Measurements from ENCODE around the gene PRSS33.

Gene PRSS33

DNA sequence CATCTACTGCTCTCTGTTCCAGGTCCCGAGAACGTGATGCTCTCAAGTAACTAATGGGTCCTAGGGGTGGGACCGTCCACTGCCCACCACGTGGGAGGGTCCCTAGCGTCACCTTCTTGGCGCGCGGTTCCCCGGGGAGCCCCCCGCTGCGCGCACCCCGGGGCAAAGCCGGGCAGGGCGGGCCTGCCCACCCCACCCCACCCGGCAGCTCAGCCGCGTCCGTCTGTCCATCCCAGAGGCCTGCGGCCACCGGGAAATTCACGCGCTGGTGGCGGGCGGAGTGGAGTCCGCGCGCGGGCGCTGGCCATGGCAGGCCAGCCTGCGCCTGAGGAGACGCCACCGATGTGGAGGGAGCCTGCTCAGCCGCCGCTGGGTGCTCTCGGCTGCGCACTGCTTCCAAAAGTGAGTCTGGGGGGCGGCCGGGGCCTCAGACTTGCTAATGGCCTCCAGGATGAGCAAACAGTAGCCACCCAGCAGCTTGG is 11.4 kb upstream of the PRSS33 start:
- no peak for DNase-seq

DNA sequence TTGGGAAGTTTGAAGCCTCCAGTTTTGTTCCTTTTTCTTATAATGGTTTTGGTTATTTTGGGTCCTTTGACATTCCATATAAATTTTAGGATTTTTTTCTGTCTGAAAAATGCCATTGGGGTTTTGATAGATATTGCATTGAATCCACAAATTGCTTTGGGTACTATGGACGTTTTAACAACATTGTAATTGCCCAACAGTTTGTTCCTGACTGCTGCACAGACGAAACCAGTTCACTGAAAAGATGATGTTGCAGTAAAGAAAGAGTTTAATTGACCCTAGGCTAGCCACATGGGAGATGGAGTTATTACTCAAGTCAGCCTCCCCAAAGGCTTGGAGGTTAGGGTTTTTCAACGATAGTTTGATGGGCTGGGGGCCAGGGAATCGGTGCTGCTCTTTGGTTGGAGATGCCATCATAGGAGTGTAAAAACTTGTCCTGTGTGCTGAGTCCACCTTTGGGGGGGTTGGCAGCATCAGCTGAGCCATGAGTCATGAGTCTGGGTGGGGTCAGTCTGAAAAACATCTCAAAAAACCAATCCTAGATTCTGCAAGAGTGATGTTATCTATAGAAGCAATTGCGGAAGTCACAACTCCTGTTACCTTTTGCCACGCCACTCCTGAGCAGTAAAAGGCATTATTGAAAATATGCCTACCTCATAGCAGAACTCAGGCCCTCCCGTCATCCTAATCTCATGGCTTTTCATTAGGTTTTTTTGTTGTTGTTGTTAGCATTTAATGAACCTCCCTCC is 8.2 kb upstream of the PRSS33 start:
- DNase-seq, result no peak

DNA sequence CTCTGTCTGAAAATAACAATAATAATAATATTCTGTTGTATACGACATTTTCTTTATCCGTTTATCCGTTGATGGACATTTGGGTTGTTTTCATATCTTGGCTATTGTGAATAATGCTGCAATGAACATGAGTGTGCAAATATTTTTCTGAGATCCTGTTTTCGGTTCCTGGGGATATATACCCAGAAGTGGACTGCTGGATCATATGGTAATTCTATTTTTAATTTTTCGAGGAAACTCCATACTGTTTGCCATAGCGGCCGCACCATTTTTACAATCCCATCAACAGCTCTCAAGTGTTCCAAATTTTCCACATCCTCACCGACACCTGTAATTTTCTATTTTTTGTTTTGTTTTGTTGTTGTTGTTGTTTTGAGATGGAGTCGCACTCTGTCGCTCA is 5.6 kb upstream of the PRSS33 start:
- DNase-seq, result no peak

DNA sequence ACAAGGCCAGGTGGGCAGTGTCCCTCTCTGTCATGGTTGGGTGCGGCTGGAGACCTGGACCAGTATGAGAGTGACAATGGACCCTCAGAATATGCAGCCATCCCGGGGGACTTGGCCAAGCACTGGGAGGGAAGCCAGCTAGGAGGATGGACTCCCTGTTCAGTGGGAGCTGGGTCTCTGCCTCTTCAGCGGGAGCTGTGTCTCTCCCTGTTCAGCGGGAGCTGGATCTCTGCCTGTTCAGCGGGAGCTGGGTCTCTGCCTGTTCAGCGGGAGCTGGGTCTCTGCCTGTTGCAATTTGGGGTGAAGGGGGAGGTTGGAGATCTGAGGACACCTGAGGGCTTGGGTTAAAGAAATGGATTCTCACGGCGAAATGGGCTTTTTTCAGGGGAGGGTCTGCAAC is 3.8 kb upstream of the PRSS33 start:
- DNase-seq, result no peak

DNA sequence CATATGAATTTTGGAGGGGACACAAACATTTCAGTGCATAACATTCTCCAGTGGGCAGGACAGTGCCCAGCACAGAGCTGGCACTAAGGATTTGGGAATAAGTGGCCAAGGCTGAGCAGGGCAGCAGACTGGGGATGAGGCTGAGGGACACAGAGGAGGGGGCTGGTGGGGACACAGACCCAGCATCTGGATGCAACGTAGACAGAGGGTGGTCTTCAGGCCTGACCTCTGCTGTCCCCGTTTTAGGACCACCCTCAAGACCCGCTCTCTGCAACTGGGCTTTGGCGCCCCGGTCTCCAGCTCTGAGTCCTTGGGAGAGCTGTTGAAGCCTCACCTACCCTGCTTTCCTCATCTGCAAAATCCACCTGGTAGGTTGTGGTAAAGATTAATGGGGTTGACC is 3.3 kb upstream of the PRSS33 start:
- DNase-seq, result no peak

DNA sequence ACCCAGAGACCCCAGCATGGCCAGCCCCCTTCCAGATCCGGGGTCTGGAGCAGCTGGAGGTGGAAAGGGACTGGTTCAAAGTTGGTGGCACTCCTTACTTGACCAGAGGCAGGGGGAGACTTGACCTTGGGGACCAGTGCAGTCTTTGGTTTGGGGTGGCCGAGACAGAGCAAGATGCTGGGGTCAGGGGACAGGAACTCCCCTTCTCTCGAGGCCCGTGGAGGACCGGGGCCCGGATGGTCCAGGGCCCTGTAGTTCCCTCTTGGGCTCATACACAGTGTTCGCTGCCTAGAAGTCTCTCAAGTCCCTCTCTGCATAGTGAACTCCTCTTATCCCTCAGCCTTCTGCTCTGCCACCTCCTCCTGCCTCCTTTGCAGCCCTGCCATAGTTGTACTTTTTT is 601 bp upstream of the PRSS33 start:
- no peak for DNase-seq

DNA sequence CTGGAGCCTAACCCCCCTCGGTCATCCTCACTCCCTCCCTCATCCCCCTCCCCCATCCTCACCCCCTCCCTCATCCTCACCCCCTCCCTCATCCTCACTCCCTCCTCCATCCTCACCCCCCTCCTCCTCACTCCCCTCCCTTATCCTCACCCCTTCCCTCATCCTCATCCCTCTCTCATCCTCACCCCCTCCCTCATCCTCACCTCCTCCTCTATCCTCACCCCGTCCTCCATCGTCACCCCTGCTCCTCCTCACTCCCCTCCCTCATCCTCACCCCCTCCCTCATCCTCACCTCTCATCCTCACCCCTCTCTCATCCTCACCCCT is 571 bp downstream of the PRSS33 start:
- no peak for DNase-seq

DNA sequence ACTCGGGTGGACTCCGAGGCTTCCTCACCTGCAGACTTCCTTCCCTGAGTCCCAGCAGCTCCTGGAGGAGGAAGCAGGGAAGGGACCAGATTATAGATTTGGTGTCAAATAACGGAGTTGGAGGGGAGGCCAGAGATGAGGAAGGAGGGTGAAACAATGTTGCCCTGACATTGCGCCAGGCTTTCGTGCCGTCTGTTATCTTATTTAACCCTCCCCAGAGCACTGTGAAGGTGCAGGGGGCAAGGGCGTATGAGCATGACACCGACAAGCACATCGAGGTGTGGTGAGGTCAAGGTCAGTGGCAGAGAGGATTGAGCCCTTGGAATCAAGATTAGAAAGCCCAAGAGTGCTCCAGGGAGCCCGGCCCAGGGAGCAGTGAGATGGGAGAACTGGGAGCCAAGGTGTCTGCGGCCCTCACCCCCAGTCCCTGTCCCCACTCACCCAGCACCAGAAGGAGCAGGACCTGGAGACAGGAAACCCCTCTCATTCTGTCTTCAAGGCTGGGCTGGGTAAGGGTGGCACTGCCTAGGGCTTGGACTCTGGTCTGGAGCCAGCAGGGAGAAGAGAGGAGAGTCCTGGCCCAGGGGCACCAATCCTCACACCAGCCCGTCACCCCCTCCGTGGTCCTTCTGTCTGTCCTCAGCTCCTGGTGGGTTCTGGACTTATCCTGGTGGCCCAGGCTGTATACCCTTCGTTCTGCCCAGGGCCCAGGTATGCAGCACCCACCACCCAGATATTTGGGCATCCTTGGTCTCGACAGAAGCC is 1.1 kb downstream of the PRSS33 start:
- no peak for DNase-seq

DNA sequence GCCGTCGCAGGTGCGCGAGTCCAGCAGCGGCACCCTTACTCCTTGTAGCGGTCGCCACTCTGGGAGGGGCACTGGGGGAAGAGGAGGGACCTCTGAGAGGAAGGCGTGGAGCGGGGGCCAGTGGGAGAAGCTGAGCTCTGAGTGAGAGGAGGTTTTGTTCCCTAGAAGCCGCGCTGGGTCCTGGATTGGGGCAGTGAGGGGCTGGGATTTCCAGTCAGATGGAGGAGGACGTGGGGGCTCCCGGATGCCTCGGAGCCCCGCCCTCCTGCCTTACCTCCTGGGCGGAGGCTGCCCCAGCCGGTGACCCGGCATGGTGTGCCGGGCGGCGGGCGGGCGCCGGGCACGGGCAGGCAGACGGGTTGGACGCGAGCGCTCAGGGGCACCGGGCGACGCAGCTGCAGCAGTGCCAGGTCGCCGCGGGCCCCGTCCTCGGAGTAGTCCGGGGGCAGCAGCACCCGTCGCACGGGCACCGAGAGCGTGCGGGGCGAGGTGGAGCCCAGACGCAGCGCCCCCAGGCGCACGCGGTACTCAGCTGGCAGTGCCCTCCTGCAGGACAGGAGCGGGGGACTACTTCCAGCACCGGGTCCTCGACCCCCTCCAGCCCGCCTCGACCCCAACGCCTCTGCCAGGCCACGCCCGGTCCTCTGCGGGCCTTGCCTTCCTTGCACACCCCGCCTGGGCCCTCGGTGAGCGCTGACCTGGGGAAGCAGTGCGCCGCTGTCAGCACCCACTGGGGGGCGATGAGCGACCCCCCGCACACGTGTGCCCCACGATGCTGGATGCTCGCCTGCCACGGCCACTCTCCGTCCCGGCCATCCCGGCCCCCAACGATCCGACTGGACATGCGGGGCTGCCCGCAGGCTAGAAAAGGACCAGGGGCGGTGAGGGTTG is 2.0 kb downstream of the PRSS33 start:
- DNase-seq, result peak; percentile 38

DNA sequence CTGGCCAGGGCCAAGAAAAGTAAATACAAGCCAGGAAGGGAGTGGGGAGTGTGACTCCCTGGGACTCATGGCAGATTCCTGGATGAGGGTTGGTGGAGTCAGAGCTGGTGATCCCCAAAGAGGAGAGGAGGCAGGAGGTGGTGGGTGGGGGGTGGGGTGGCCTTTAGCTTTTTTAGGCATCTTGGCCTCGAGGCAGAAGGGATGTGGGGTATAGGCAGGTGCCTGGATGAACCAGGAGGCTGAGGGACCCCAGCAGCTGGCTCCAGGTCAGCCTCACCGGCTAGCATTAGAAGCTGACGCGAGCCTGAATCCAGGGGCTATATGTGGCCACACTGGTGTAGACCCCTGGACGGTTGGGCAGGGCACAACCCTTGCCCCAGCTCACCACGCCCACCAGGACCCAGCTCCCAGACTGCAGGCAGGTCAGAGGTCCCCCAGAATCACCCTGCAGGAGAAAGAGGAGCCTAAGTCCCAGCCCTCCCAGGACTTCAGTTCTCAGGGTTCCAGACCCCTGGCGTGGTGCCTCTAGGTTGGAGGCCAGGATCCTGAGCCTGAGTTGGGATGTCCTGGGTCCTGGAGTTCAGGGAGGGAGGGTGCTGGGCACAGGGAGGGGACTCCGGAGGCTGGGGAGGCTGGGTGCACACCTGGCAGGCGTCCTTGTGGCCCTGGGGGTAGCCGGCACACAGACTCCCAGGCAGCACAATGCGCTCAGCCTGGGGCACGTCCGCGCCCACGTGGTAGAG is 2.8 kb downstream of the PRSS33 start:
- DNase-seq, result no peak

DNA sequence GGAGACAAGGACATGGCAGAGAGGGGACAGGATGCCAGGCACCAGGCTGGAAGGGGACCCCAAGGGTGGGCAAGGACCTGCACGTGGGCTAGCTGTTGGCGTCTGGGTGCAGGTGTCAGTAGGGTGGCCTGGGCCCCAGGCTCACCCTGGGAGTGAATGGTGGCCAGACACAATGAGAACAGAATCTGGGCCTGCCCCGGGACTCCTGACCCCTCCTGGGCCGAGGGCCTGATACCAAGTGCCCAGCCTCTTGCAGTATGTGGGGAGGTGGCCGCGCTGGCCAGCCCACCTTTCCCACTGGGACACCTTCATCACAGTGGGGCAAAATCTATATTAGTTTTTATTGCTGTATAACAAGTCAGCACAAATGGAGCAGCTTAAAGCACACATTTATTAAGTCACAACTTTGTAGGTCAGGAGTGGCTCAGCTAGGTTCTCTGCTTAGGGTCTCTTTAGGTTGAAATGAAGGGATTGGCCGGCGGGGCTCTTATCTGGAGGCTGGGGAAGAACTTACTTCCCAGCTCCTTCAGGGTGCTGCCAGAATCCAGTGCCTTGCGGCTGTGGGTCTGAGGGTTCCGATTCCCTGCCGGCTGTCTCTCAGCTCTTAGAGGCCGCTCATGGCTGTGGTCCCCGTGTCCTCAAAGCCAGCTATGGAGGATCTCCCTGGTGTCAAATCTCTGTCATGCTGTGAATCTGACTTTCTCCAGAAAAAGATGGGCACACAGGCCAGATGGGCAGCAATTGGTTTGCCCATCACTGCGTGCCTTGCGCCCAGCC is 3.6 kb downstream of the PRSS33 start:
- DNase-seq, result no peak

DNA sequence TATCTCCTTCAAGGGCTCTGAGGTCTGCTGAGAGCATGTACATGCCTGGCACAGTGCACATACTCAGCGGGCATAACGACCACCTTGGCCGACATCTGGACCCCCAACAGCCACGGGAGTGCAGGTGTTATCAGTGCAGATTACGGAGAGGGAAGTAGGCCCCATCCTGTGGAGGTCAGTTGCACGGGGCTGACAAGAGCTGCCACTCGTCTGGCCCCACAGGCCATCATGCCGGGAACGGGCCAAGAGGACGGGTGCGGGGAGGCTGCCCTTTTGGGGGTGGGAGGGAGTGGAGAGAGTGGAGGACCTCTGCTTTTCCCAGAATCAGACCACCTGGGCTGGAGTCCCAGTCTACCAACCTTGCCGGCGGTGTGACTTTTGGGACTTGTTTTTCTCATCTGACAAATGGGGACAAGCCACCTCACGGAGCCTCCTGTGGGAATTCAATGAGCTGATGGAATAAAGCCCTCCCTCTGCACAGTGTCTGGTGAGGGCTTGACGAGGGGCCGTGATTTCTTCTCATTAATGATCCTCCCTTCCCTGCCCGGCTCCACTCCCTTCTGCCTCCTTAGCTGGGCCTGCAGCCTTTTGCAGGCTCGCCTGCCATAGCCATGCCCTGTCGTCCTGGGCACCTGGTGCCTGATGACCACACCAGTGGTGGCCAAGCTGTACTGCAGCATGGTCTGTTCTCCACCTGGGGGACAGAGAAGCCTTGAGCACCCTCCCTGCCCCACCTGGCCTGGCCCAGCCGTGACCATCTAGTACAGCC is 4.6 kb downstream of the PRSS33 start:
- no peak for DNase-seq

DNA sequence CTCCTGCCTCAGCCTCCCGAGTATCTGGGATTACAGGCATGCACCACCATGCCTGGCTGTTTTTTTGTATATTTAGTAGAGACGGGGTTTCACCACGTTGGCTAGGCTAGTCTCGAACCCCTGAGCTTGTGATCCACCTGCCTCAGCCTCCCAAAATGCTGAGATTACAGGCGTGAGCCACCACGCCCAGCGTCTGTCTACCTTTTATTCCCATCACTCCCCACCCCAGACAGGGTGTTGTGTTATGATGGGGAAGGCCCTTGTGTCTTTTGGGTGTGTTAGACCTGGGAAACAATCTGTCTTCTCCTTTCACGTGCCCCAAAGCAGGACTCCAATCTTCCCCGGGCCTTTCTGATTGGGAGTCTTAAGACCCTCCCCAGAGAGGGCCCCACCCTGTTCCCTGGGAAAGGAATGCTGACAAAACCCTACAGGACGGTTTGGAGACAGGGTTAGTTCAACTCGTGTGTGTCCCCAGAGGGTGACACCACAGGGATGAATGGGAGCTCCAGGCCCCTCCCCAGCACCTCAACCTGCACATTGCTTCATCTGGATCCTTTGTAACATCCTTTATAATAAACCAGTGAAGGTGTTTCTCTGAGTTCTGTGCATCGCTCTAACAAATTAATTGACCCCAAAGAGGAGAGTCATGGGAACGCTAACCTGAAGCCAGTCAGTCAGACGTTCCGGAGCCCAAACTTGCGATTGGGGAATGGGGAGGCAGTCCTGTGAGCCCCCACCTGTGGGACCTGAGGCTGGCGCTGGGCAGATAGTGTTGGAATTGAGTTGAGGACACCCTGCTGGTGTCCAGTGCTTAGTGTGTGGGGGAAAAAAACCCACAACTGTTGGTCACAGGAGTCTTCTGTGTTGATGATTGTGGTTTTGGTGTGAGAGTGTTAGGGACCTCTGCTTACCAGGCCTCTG is 7.1 kb downstream of the PRSS33 start:
- no peak for DNase-seq

DNA sequence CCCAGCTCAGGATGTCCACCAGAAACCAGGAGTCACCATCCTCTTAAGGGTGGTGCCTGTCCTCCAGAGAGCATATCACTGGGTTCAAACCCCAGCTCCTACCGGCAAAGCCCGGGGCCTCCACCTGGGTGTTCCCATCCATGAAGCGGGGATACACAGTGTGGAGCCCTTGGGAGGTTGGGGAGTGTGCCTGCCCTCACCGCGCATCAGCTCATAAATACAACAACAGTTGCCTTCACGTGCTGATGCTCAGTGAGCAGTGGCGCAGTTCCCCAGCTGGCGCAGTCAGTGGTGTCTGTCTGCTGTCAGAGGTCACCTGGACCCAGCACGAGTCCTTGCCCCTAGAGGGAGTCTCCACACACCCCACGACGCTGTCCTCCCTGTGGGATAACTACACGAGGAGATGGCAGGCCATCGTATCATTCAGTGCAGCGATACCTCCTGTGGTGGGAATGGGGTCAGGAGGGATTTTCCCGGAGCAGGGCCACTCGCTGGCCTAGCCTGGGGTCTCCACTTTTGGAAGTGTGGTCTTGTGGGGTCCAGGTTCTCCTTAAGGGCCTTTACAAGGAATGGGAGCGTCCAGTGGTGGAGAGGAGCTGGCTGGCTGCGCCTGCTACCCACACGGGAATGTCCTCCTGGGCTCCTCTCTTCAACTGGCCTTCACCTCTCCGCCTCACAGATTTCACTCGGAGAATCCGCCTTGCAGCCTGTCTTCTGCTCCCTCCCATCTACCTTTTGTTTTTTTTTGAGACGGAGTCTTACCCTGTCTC is 8.0 kb downstream of the PRSS33 start:
- DNase-seq, result no peak

DNA sequence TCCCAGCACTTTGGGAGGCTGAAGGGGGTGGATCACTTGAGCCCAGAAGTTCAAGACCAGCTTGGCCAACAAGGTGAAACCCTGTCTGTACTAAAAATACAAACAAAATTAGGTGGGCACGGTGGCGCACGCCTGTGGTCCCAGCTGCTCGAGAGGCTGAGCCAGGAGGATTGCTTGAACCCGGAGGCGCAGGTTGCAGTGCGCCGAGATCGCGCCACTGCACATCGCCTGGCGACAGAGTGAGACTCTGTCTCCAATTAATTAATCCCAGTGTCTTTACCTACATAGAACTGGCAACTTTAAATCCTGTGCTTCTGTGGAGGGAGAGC is 8.8 kb downstream of the PRSS33 start:
- no peak for DNase-seq

DNA sequence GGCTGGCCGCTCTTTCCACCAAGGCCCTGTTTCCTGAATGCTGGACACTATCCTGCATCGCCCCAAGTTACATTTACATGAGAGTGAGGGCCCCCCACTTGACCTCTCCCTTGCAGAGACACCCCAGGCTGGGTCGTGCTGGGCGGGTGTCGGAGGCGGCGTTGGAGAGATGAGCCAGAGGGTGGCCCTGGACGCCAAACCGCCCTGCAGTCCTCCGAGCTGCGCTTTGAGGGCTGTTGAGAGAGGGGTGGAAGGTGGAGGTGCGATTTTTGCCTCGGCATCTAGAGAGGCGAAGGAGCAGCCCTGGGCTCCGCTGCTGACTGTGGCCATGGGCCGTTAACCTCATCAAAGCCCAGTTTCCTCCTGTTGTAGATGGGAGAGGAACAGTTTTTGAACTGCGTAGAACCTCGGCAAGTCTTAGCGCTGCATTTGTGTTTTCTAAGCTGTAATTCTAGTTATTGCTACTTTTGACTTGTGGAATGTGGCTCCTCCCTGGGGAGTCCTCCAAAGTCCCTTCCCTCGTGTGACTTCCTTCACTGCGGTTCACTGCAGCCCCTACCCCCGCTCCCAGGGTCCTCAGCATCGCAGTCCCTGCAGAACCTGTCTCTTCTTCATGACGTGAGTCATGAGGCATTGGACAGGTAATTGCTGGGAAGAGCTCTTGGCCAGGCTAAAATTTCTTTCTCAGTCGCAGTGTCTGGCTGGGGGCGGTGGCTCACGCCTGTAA is 9.3 kb downstream of the PRSS33 start:
- DNase-seq, result peak; percentile 59

DNA sequence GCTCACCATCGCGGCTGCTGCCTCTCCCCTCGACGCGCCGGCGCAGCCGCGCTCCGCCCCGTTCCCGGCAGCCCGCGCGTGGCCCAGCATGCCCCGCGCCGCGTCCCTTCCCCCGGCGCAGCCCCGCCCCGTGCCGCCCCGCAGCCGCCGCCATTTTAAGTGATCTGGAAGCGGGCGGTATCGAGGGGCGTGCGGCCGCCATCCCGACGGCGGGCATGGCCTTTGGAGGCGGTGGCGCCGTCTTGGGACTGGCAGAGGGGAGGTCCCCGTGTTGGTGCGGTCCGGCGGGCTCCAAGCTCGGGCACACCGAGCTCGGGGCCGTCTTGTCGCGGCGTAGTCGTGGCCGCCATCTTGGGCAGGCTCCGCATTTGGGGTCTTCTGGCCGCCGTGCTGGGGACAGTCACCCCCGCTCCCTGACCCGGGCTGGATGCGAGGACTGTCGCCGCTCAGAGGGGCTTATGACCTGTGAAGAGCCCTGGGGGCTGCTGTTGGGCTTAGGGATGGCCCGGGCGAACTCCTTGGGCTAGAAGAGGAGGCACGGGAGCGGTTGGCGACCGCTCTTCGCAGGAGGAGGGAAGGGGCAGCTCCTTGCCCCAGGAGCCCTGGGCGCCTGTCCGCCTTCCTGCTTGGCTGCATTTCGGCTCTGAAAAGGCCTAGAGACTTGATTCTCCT is 10.0 kb downstream of the PRSS33 start, which contains the start of gene ELOB:
ELOB (minus strand) TSS at position 50 of the 672 bp plus-strand sequence; CDS start at position 9, 41 bp downstream.
- peak; percentile 95 for DNase-seq
